IMR-90 (cell line): ENCODE measurements around the gene NUB1. TPM values are rescaled to one million over a fixed set of nuclear protein-coding genes. Genes with fewer than 3 reads are reported as not detected.
A peak's percentile ranks its signal among the peaks of the same experiment; 100 is the strongest.

Source experiments
- ATAC-seq: fragments of 200-7000 bp; cut with Tn5 transposase; 2 replicates; pipeline ENCODE4 v1.9.1; 2020; ENCODE audit warnings: low read depth, mild to moderate bottlenecking, moderate library complexity
- BruUV-seq: library from RNA; stranded (reverse); fragments of 400-500 nt; replicated peaks from 2 replicates; lab custom pipeline; 2021; lab: Mats Ljungman, UMichigan
- CTCF ChIA-PET: fragments of 300-600 bp; formaldehyde crosslinking; extraction: SDS; loops from one replicate; lab custom pipeline; 2021; ENCODE audit warnings: antibody characterized with exemption; lab: Yijun Ruan, JAX
- POLR2A ChIA-PET: fragments of 300-600 bp; sonication (Branson Sonifier 250); formaldehyde crosslinking; loops from one replicate; lab custom pipeline; 2022; ENCODE audit warnings: antibody characterized with exemption; ENCODE audit not compliant: unreplicated experiment; lab: Charles Lee
- DNase-seq: peaks from one replicate; pipeline ENCODE4 v3.0.0; 2013
- H2AFZ ChIP-seq: replicated peaks from 2 replicates; pipeline ENCODE3; 2013; ENCODE audit warnings: low read length, mild to moderate bottlenecking; ENCODE audit not compliant: poor library complexity
- H2AK5ac ChIP-seq: 2 replicates; pipeline ENCODE4 v1.6.1; 2013; ENCODE audit warnings: low read depth, low read length, inconsistent platforms
- H2AK9ac ChIP-seq: replicated peaks from 2 replicates; pipeline ENCODE3; 2013; ENCODE audit warnings: mild to moderate bottlenecking, low read depth, low read length, moderate library complexity; ENCODE audit not compliant: poor library complexity
- H2BK120ac ChIP-seq: 2 replicates; pipeline ENCODE4 v1.6.1; 2013; ENCODE audit warnings: low read depth, low read length, inconsistent platforms
- H2BK15ac ChIP-seq: 3 replicates; pipeline ENCODE4 v1.6.1; 2013; ENCODE audit warnings: low read depth, low read length, inconsistent platforms
- H2BK20ac ChIP-seq: 2 replicates; pipeline ENCODE4 v1.6.1; 2013; ENCODE audit warnings: low read depth, mild to moderate bottlenecking, inconsistent platforms, low read length, moderate library complexity
- H2BK5ac ChIP-seq: 2 replicates; pipeline ENCODE4 v1.6.1; 2013; ENCODE audit warnings: mild to moderate bottlenecking, low read depth, low read length, inconsistent platforms; ENCODE audit not compliant: poor library complexity, severe bottlenecking
- H3K14ac ChIP-seq: replicated peaks from 2 replicates; pipeline ENCODE4 v1.6.1; 2013; ENCODE audit warnings: low read depth, low read length, inconsistent platforms
- H3K18ac ChIP-seq: 2 replicates; pipeline ENCODE4 v1.6.1; 2013; ENCODE audit warnings: low read depth, low read length, control low read depth
- H3K23ac ChIP-seq: 2 replicates; pipeline ENCODE4 v1.6.1; 2013; ENCODE audit warnings: low read depth, low read length, inconsistent platforms
- H3K27ac ChIP-seq: 2 replicates; pipeline ENCODE4 v1.5.1; 2013; ENCODE audit warnings: mild to moderate bottlenecking, control low read depth, low read length; ENCODE audit not compliant: insufficient read depth
- H3K27me3 ChIP-seq: 2 replicates; pipeline ENCODE4 v1.6.1; 2013; ENCODE audit warnings: low read length; ENCODE audit not compliant: control insufficient read depth, insufficient read depth
- H3K36me3 ChIP-seq: 2 replicates; pipeline ENCODE4 v1.6.1; 2013; ENCODE audit warnings: low read length, mixed read lengths; ENCODE audit not compliant: control insufficient read depth, insufficient read depth
- H3K4ac ChIP-seq: 2 replicates; pipeline ENCODE4 v1.6.1; 2013; ENCODE audit warnings: low read depth, low read length, inconsistent platforms
- H3K4me1 ChIP-seq: 2 replicates; pipeline ENCODE4 v1.6.1; 2013; ENCODE audit warnings: low read length, mixed read lengths; ENCODE audit not compliant: control insufficient read depth, insufficient read depth
- H3K4me2 ChIP-seq: 2 replicates; pipeline ENCODE4 v1.6.1; 2013; ENCODE audit warnings: low read depth, mild to moderate bottlenecking, control low read depth, low read length, moderate library complexity
- H3K4me3 ChIP-seq: 2 replicates; pipeline ENCODE4 v1.5.1; 2013; ENCODE audit warnings: low read depth, mild to moderate bottlenecking, control low read depth, low read length, moderate library complexity; ENCODE audit not compliant: insufficient read depth
- H3K56ac ChIP-seq: 2 replicates; pipeline ENCODE4 v1.6.1; 2013; ENCODE audit warnings: low read length, inconsistent platforms; ENCODE audit not compliant: insufficient read depth; ENCODE audit errors: extremely low read depth
- H3K79me1 ChIP-seq, 2 experiments: 2 replicates each; pipeline ENCODE4 v1.6.1; 2013; ENCODE audit warnings: low read length in 2 of 2, inconsistent platforms in 1 of 2, low read depth in 1 of 2
- H3K9ac ChIP-seq: 2 replicates; pipeline ENCODE4 v1.6.1; 2013; ENCODE audit warnings: low read depth, low read length, control low read depth
- H3K9me1 ChIP-seq: 2 replicates; pipeline ENCODE4 v1.6.1; 2013; ENCODE audit warnings: low read length, inconsistent platforms; ENCODE audit not compliant: insufficient read depth
- H3K9me3 ChIP-seq: 2 replicates; pipeline ENCODE4 v1.6.1; 2013; ENCODE audit warnings: low read length; ENCODE audit not compliant: control insufficient read depth, insufficient read depth
- H4K20me1 ChIP-seq: 2 replicates; pipeline ENCODE4 v1.6.1; 2013; ENCODE audit warnings: low read length, inconsistent platforms; ENCODE audit not compliant: insufficient read depth
- H4K5ac ChIP-seq: 2 replicates; pipeline ENCODE4 v1.6.1; 2013; ENCODE audit warnings: mild to moderate bottlenecking, low read depth, low read length, control low read depth
- H4K8ac ChIP-seq, 2 experiments: 2 replicates each; pipeline ENCODE4 v1.6.1; 2013; ENCODE audit warnings: low read depth in 2 of 2, low read length in 2 of 2, control low read depth in 1 of 2, inconsistent platforms in 1 of 2
- H4K91ac ChIP-seq: 2 replicates; pipeline ENCODE4 v1.6.1; 2013; ENCODE audit warnings: low read depth, low read length, inconsistent platforms; ENCODE audit not compliant: insufficient read depth
- BHLHE40 ChIP-seq: fragments of 150-350 bp; IDR thresholded peaks from 2 replicates; pipeline ENCODE4 v1.6.1; 2016; ENCODE audit warnings: mild to moderate bottlenecking, low read depth, low read length
- MXI1 ChIP-seq: IDR thresholded peaks from 2 replicates; pipeline ENCODE4 v1.6.1; 2012; ENCODE audit warnings: low read depth, mild to moderate bottlenecking, low read length, moderate library complexity, borderline replicate concordance
- NFE2L2 ChIP-seq: fragments of 150-350 bp; IDR thresholded peaks from 2 replicates; pipeline ENCODE4 v1.6.1; 2016; ENCODE audit warnings: low read depth, mild to moderate bottlenecking, low read length
- WGBS, 2 experiments: methylation state at CpG; one replicate each; pipeline versions ENCODE4 v1.1.5 to v1.1.7; 2013; ENCODE audit warnings: missing lambda C conversion rate in 2 of 2; ENCODE audit not compliant: insufficient read length in 1 of 2; ENCODE audit errors: extremely low coverage in 2 of 2; 5-methylcytosine and 5-hydroxymethylcytosine counted together
- dilution Hi-C: fragments of 300-500 bp; cut with HindIII; formaldehyde crosslinking; loops from one replicate; pipeline ENCODE4 v1.14.3; 2018; ENCODE audit warnings: low sequenced_read_pairs; ENCODE audit not compliant: unreplicated experiment
- in situ Hi-C: fragments of 300-500 bp; cut with MboI; formaldehyde crosslinking; loops from 3 replicates; pipeline ENCODE4 v1.14.3; 2019; ENCODE audit warnings: low sequenced_read_pairs, inconsistent platforms, mixed read lengths
- intact Hi-C: fragments of 100-400 bp; cut with micrococcal nuclease; formaldehyde crosslinking; loops from 2 replicates; pipeline ENCODE4 v1.10.0; 2022
- polyA plus RNA-seq, 3 experiments: library from polyadenylated mRNA; depleted of rRNA; stranded (reverse); fragments of >200 nt; gene quantifications; 2 replicates each; pipeline ENCODE4 v1.2.3, GENCODE V29; 2012; ENCODE audit warnings: low replicate concordance in 1 of 3
- total RNA-seq: library from RNA; depleted of rRNA; stranded (reverse); fragments of >200 nt; gene quantifications from 2 replicates; pipeline ENCODE4 v1.2.3, GENCODE V29; 2012

The NUB1 gene
- total and polyA plus RNA-seq, 2 of the 4 experiments (the other 2 are of a cell fraction): 20.1 to 29.7 TPM

DNA sequence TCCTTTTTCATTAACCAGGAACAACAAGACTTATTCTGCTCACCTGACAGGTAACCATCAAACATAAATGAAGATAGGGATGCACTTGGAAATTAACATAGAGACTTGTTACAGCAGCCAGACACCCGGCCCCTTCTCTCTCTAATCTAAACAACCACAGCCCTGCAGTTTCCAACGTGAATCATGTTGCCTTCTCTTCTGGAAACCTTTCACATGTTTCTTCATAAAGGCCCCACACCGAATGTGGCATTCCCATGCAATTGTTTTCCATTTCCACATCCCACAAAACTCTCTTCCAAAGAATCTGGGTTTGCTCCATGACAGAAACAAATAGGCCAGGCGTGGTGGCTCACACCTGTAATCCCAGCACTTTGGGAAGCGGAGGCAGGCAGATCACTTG is 83.2 kb downstream of the NUB1 start:
- peaks cover 2% of the 10 kb centered on the region; the same call in 1 of the 2 replicates for H3K27me3 ChIP-seq
- H2BK15ac ChIP-seq: no peak overlapping the region
- ATAC-seq (no peak), DNase-seq (peak; percentile 52)
- TF ChIP-seq MXI1 (no peak), NFE2L2 (no peak), BHLHE40 (no peak)
- no peak overlapping the region for H3K4me2 ChIP-seq
- H3K56ac ChIP-seq: no peak overlapping the region
- H4K91ac ChIP-seq: peak overlapping the region; percentile 48; the same call in 1 of the 2 replicates
- no peak overlapping the region for H3K4me3 ChIP-seq
- BruUV-seq: no TSS peak
- no peak overlapping the region for H4K5ac ChIP-seq
- H3K14ac ChIP-seq: 0 out of 2 replicates have a peak overlapping the region, but pooled peaks have one; percentile 14
- peaks cover 36% of the 10 kb centered on the region for H3K4me1 ChIP-seq
- peak overlapping the region; percentile 22; the same call in 1 of the 2 replicates for H3K27ac ChIP-seq
- peaks cover 13% of the 10 kb centered on the region for H3K9me1 ChIP-seq
- WGBS, 2 experiments: 40% methylated on average over 2 of the region's 5 CpGs; no CpG with 5 or more reads in 1 of the 2 experiments
- H4K20me1 ChIP-seq: peaks cover 5% of the 10 kb centered on the region; the same call in 1 of the 2 replicates
- POLR2A ChIA-PET: no interaction called here
- H4K8ac ChIP-seq: no peak overlapping the region
- no peak overlapping the region for H2AK9ac ChIP-seq
- peak overlapping the region; percentile 22; the same call in 1 of the 2 replicates for H3K18ac ChIP-seq
- H2BK20ac ChIP-seq: peak overlapping the region; percentile 21; the same call in 1 of the 2 replicates
- CTCF ChIA-PET: no interaction called here
- H2AK5ac ChIP-seq: 0 out of 2 replicates have a peak overlapping the region, but pooled peaks have one; percentile 44
- H2AFZ ChIP-seq: no peak overlapping the region
- no peaks in the 10 kb centered on the region for H3K36me3 ChIP-seq
- in situ Hi-C loops: no loop called here
- H3K9ac ChIP-seq: no peak overlapping the region
- no peaks in the 10 kb centered on the region; a peak in 1 of 4 replicates for H3K79me1 ChIP-seq
- H2BK5ac ChIP-seq: no peak overlapping the region
- no peak overlapping the region for H3K4ac ChIP-seq
- H3K23ac ChIP-seq: no peak overlapping the region
- intact Hi-C loops: loop anchor here (5.0 kb wide), 1 partner anchor 57 kb away; no protein-coding TSS in a partner anchor
- H2BK120ac ChIP-seq: peak overlapping the region; percentile 19
- peaks cover 17% of the 10 kb centered on the region for H3K9me3 ChIP-seq
- dilution Hi-C loops: no loop called here
